Thyroid gland (tissue), 4 donors: ENCODE measurements around the gene KCNK13. TPM values are rescaled to one million over a fixed set of nuclear protein-coding genes. Genes with fewer than 3 reads are reported as not detected.
"Not testable (repeated sequence)": the region's sequence is repeated elsewhere in the genome, so short reads cannot be mapped to it uniquely, and the experiment has no call there.

ENCODE experiments used
- DNase-seq, 2 donors: peaks; one replicate each; pipeline ENCODE4 v3.0.0-alpha.2; 2019
- H3K27ac ChIP-seq, 3 donors: fragments of 200-600 bp; sonication (generic); 1 replicate in 2 of 3; 2 replicates in 1 of 3; pipeline ENCODE4 v1.5.1; 2016 to 2019; ENCODE audit warnings: mild to moderate bottlenecking in 1 of 3, moderate library complexity in 1 of 3
- H3K27me3 ChIP-seq: fragments of 200-600 bp; sonication (generic); one replicate; pipeline ENCODE4 v1.5.1; 2019
- H3K36me3 ChIP-seq, 2 donors: fragments of 200-600 bp; sonication (generic); one replicate each; pipeline ENCODE4 v1.5.1; 2016 to 2019
- H3K4me1 ChIP-seq, 2 donors: fragments of 200-600 bp; sonication (generic); one replicate each; pipeline ENCODE4 v1.5.1; 2017 to 2019
- H3K4me3 ChIP-seq, 3 donors: fragments of 200-600 bp; sonication (generic); replicated peaks in 1 of 3; 1 replicate in 2 of 3; 2 replicates in 1 of 3; pipeline ENCODE4 v1.5.1; 2016; ENCODE audit warnings: mild to moderate bottlenecking in 1 of 3
- H3K9me3 ChIP-seq: fragments of 200-600 bp; sonication (generic); one replicate; pipeline ENCODE4 v1.5.1; 2017
- CTCF ChIP-seq, 6 experiments: fragments of 200-600 bp in 3 of 6; fragments of 450-650 bp in 3 of 6; sonication (generic) in 3 of 6; IDR thresholded peaks; one replicate each; pipeline ENCODE4 v1.5.1; 2016 to 2019; ENCODE audit warnings: antibody characterized with exemption in 6 of 6, mild to moderate bottlenecking in 2 of 6, inconsistent platforms in 1 of 6, moderate library complexity in 1 of 6
- POLR2A ChIP-seq, 2 donors: fragments of 450-650 bp; IDR thresholded peaks; one replicate each; pipeline ENCODE4 v1.6.1; 2017; ENCODE audit warnings: antibody characterized with exemption in 2 of 2, mild to moderate bottlenecking in 2 of 2, moderate library complexity in 1 of 2
- WGBS, 2 donors: methylation state at CpG; one replicate each; pipeline ENCODE4 v1.1.5; 2017; 5-methylcytosine and 5-hydroxymethylcytosine counted together
- intact Hi-C: fragments of 100-400 bp; cut with DNase I; formaldehyde crosslinking; loops from one replicate; pipeline ENCODE4 v1.15.1; 2023
- total RNA-seq, 4 donors: library from RNA; depleted of rRNA; stranded (reverse); fragments of >200 nt; gene quantifications; one replicate each; pipeline ENCODE4 v1.2.3, GENCODE V29; 2016

The KCNK13 gene
- total RNA-seq = 1 to 10 TPM; 4.0 to 7.2 (median 4.9) TPM

DNA sequence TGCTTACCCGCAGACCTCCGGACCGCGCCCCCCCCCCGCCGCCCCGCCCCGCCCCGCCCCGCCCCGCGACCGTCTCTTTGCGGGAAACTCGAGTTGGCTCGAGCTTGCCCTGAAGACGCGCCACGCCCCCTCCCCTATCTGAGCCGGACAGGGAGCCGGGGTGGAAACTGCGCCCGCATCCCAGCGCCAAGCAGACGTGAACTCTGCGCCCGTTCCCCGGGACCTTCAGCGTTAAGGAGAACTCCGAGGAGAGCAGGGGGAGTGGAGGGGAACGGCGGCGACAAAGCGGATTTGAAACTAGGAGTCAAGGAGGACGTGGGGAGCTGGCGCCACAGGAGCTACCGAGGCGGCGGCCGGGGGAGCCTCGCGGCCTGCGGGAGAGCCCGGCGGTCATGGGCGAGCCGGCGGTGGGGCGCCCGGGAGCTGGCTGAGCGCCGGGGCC is at the start of gene KCNK13:
TSS of gene KCNK13 (plus strand) at position 310 of the 442 bp plus-strand sequence. CDS start 212 bp downstream, outside the sequence.
- DNase-seq = peak; percentile 31 to 38
- Histone ChIP-seq H3K4me3 (peak within 1 kb of the TSS; percentile 13 to 41 (median 39)), H3K27me3 (no peaks in the 10 kb centered on the region), H3K9me3 (no peaks in the 10 kb centered on the region), H3K4me1 (peaks cover 7 to 29% of the 10 kb centered on the region in 2 donors), H3K27ac (no peak within 1 kb of the TSS), H3K36me3 (no peaks in the 10 kb centered on the region)
- 0 to 2% methylated on average over 16 to 31 of the region's 52 CpGs for WGBS, 2 donors
- intact Hi-C loops = loop anchor here (10.0 kb wide), 1 partner anchor 87 kb away; no protein-coding TSS in a partner anchor
- TF ChIP-seq CTCF (IDR thresholded peaks at IDR 0.05) (no peak), POLR2A (IDR thresholded peaks at IDR 0.05) (no peak)

DNA sequence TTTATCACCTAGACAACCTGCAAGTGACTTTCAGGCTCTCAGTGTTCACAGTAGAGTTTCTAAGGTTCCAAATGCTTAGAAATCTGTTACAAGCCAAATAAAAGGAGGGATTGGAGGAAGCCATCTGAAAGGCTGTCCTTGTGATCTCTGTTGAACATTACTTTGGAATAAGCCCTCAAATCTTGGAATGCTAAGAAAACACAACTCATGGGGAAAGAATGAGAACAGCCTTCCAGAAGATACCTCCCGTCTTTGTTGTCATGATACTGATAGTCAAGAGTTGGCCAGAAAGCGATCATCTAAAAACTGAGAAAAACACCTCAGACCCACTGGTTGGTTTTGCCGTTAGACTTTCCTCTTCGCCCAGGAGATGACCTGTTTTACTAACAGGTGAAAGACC is 44.4 kb upstream of the KCNK13 start:
- Histone ChIP-seq H3K27ac (no peak overlapping the region), H3K36me3 (no peaks in the 10 kb centered on the region)
- intact Hi-C loops = no loop called here

DNA sequence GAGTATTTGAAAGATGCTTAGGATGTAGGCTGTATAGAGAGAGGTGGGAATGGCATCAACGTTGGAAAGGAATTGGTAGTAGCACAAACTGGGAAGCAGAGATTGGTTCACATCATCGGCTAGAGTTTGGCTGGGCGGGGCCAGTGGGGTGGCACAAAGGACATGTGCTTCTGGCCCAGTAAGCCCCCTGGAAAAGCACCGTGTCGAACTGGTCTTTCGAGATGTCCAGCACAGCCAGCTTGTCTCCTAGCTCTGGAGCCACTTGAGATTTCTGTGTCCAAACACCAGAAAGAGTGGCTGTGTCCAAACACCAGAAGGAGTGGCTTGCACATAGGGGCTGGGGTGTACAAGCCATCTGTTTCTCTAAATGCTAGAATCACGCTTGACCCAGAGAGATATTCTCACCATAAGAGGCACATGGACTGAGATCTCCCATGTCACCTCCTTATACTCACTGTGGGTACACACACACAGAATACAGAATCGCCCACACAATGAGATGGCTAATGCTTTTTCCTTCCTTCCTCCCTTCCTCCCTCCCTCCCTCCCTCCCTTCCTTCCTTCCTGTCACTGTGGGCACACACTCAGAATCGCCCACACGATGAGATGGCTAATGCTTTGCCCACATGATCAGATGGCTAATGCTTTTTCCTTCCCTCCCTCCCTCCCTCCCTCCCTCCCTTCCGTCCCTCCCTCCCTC is 41.8 kb upstream of the KCNK13 start:
- 61 to 64% methylated on average over 11 of the region's 11 CpGs for WGBS, 2 donors
- no peaks in the 10 kb centered on the region for H3K4me1 ChIP-seq
- no peaks in the 10 kb centered on the region for H3K9me3 ChIP-seq
- H3K4me3 ChIP-seq = no peak overlapping the region
- H3K36me3 ChIP-seq = no peaks in the 10 kb centered on the region
- intact Hi-C loops = no loop called here
- TF ChIP-seq CTCF (IDR thresholded peaks at IDR 0.05) = no peak
- peak; percentile 46 to 59 for DNase-seq
- H3K27ac ChIP-seq = no peak overlapping the region
- H3K27me3 ChIP-seq = no peaks in the 10 kb centered on the region

More for the DNA sequence above, 44.4 kb upstream of the KCNK13 start:
- DNase-seq = no peak
- Histone ChIP-seq H3K4me3 (no peak overlapping the region), H3K27me3 (no peaks in the 10 kb centered on the region), H3K4me1 (no peaks in the 10 kb centered on the region), H3K9me3 (no peaks in the 10 kb centered on the region)
- TF ChIP-seq POLR2A (IDR thresholded peaks at IDR 0.05) (no peak), CTCF (IDR thresholded peaks at IDR 0.05) (no peak)
- WGBS, 2 donors = 95 to 96% methylated on average over 4 of the region's 4 CpGs

DNA sequence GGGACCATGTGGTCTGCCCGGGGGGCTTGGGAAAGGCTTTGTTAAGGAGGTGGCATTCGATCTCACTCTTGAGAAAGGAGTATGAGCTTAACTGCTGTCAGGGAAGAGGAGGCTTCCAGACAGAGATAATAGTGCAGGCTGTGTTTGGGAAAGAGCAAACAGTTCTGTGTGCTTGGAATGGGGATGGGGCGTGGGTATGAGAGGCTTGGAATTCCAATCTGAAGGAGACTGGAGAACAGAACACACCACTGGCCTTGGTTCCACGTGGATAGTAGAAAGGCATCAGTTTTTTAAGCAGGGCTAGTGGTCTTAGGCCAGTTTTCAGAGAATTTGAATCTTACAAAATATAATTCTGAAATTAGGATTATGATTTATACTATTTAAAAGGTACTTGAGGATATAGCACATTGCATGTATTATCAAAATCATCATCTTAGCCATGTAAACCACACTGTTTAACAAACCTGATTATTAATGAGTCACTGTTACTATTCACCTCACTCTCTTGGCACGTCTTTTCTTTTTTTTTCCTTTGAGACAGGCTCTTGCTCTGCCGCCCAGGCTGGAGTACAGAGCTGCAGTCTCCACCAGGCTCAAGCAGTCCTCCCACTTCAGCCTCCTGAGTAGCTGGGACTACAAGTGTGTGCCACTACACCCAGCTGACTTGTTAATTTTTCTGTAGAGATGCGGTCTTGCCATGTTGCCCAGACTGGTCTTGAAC is 38.5 kb upstream of the KCNK13 start:
- H3K4me1 ChIP-seq = no peaks in the 10 kb centered on the region
- no peaks in the 10 kb centered on the region for H3K27me3 ChIP-seq
- DNase-seq = no peak
- TF ChIP-seq CTCF (IDR thresholded peaks at IDR 0.05) (no peak), POLR2A (IDR thresholded peaks at IDR 0.05) (no peak)
- no peaks in the 10 kb centered on the region for H3K9me3 ChIP-seq
- no peak overlapping the region for H3K27ac ChIP-seq
- intact Hi-C loops = no loop called here
- no peaks in the 10 kb centered on the region for H3K36me3 ChIP-seq
- H3K4me3 ChIP-seq = no peak overlapping the region
- WGBS, 2 donors = 84 to 85% methylated on average over 7 of the region's 7 CpGs

GRCh38 chr14:90024910-90025309 is 36.9 kb upstream of the KCNK13 start:
- TF ChIP-seq POLR2A (IDR thresholded peaks at IDR 0.05) (no peak), CTCF (IDR thresholded peaks at IDR 0.05) (no peak)
- H3K4me3 ChIP-seq = no peak overlapping the region
- no peak for DNase-seq
- no peak overlapping the region for H3K27ac ChIP-seq
- H3K27me3 ChIP-seq = no peaks in the 10 kb centered on the region
- no peaks in the 10 kb centered on the region for H3K9me3 ChIP-seq
- WGBS, 2 donors = 92 to 97% methylated on average over 3 of the region's 3 CpGs
- no peaks in the 10 kb centered on the region for H3K4me1 ChIP-seq
- intact Hi-C loops = no loop called here
- H3K36me3 ChIP-seq = no peaks in the 10 kb centered on the region

DNA sequence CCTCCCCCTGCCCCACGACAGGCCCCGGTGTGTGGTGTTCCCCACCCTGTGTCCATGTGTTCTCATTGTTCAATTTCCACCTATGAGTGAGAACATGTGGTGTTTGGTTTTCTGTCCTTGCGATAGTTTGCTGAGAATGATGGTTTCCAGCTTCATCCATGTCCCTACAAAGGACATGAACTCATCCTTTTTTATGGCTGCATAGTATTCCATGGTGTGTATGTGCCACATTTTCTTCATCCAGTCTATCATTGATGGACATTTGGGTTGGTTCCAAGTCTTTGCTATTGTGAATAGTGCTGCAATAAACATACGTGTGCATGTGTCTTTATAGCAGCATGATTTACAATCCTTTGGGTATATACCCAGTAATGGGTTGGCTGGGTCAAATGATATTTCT is 35.2 kb upstream of the KCNK13 start:
- 96 to 99% methylated on average over 4 of the region's 4 CpGs for WGBS, 2 donors
- intact Hi-C loops = not testable (repeated sequence)

More for the DNA sequence above, 35.2 kb upstream of the KCNK13 start:
- H3K27me3 ChIP-seq, H3K9me3 ChIP-seq, H3K4me1 ChIP-seq, H3K27ac ChIP-seq, H3K36me3 ChIP-seq, H3K4me3 ChIP-seq, DNase-seq: not testable (repeated sequence)
